Measurements from ENCODE around the gene RAPGEF1. TPM values are rescaled to one million over a fixed set of nuclear protein-coding genes. Genes with fewer than 3 reads are reported as not detected.
A peak's percentile ranks its signal among the peaks of the same experiment; 100 is the strongest.
"Not testable (repeated sequence)": the region's sequence is repeated elsewhere in the genome, so short reads cannot be mapped to it uniquely, and the experiment has no call there.

The RAPGEF1 gene
- total RNA-seq, 2 experiments from 2014 or later = 118 to 243 TPM

DNA sequence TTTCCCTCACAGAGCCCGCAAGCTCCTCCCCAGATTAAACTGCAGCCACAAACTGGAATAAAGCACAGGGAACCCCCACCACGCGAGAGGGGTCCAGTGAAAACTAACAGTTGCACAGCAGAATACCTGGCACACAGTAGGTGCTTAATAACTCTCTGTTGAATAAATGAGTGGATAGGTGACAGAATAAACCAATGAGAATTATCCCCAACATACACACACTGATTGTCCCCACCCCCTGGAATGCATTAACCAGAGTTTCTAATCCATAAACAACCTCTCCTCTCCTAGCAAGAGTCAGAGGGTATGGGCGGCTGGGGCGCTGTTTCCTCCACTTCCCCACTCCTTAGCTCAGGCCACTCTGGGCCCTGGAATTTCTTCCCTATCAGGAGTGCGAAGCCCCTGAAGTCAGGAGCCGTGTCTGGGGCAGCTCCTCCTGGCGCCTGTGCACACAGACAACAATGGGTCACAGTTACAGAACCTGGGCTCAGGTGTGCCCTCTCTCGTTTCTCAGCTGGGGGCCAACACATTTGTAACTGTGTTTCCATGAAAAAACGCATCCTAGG lies 27.6 kb downstream of the RAPGEF1 start:
- Histone ChIP-seq H3K4me2 (ENCODE audit: low read length) (no peak overlapping the region), H3K36me3 (ENCODE audit: insufficient read depth, low read length) (peaks cover 65% of the 10 kb centered on the region), H3K79me2 (ENCODE audit: insufficient read depth, low read depth, low read length) (peaks cover 98% of the 10 kb centered on the region), H3K9me3 (ENCODE audit: low read length) (no peaks in the 10 kb centered on the region), H3K4me3 (ENCODE audit: low read depth, low read length, poor library complexity, severe bottlenecking) (no peak overlapping the region), H3K4me1 (ENCODE audit: insufficient read depth, low read length, poor library complexity, severe bottlenecking) (peaks cover 48% of the 10 kb centered on the region), H2AFZ (ENCODE audit: low read length) (no peak overlapping the region), H4K20me1 (ENCODE audit: insufficient read depth, low read length) (peaks cover 8% of the 10 kb centered on the region; the same call in 1 of the 2 replicates), H3K27ac (ENCODE audit: low read depth, low read length, poor library complexity, severe bottlenecking) (no peak overlapping the region), H3K9me2 (ENCODE audit: insufficient read depth, low read length) (no peaks in the 10 kb centered on the region)
- no peak for DNase-seq (ENCODE audit: low spot score)
- POLR2A ChIA-PET = interaction anchor here (0.5 to 1.3 kb wide), 3 partner anchors 22 to 46 kb away, joined by 3 to 4 read pairs (median 3); no protein-coding TSS in a partner anchor
- intact Hi-C loops (cut with micrococcal nuclease; ENCODE audit: unreplicated experiment) = no loop called here
- TF ChIP-seq, protein P1, sequence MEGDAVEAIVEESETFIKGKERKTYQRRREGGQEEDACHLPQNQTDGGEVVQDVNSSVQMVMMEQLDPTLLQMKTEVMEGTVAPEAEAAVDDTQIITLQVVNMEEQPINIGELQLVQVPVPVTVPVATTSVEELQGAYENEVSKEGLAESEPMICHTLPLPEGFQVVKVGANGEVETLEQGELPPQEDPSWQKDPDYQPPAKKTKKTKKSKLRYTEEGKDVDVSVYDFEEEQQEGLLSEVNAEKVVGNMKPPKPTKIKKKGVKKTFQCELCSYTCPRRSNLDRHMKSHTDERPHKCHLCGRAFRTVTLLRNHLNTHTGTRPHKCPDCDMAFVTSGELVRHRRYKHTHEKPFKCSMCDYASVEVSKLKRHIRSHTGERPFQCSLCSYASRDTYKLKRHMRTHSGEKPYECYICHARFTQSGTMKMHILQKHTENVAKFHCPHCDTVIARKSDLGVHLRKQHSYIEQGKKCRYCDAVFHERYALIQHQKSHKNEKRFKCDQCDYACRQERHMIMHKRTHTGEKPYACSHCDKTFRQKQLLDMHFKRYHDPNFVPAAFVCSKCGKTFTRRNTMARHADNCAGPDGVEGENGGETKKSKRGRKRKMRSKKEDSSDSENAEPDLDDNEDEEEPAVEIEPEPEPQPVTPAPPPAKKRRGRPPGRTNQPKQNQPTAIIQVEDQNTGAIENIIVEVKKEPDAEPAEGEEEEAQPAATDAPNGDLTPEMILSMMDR (conservative IDR thresholded peaks at IDR 0.05; ENCODE audit: low read length) = 0 out of 2 replicates have a peak, but pooled peaks have one; percentile 19
- TF ChIP-seq EZH2phosphoT487 (IDR thresholded peaks at IDR 0.05; ENCODE audit: borderline replicate concordance, low read depth, low read length) = no peak
- CTCF ChIA-PET (ENCODE audit: unreplicated experiment) = no interaction called here
- BruUV-seq (replicated peaks) = no TSS peak

DNA sequence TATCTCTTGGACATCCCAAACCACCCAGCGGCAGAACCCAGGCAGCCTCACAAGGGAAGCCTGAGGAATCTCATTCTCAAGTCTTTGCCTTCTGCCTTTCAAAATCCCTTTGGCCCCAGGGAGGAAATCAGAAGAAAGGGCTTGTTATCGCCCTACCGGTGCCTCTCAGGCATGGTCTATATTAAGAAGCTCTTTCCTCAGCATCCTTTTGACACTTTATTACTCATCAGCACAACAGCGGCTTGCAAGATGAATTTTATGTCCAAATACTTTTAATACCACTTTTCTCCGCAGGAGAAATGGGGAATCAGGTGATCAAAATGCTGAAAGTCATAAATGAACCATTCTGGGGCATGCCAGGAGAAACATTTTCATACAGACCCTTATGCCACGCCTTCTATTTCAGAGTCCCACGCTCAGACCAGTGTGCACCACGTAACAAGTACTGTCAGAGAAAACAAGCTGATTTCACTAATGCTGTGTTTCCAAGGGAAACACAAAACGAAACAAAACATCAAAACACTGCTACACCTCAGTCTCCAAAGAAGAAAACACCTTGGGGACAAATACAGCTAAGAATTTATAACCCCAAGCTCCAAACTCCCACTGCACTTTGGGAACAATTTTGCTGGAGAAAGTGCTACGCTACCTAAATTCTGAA lies 30.0 kb downstream of the RAPGEF1 start:
- no TSS peak for BruUV-seq (replicated peaks)
- peak overlapping the region; percentile 40; the same call in 1 of the 2 replicates for H3K4me2 ChIP-seq (ENCODE audit: low read length)
- H4K20me1 ChIP-seq (ENCODE audit: insufficient read depth, low read length) = peaks cover 21% of the 10 kb centered on the region; the same call in 1 of the 2 replicates
- H3K27ac ChIP-seq (ENCODE audit: low read depth, low read length, poor library complexity, severe bottlenecking) = peak overlapping the region; percentile 19
- peaks cover 99% of the 10 kb centered on the region for H3K79me2 ChIP-seq (ENCODE audit: insufficient read depth, low read depth, low read length)
- intact Hi-C loops (cut with micrococcal nuclease; ENCODE audit: unreplicated experiment) = no loop called here
- no peaks in the 10 kb centered on the region for H3K9me2 ChIP-seq (ENCODE audit: insufficient read depth, low read length)
- DNase-seq (ENCODE audit: low spot score) = no peak
- CTCF ChIA-PET (ENCODE audit: unreplicated experiment) = no interaction called here
- TF ChIP-seq, protein P1 (conservative IDR thresholded peaks at IDR 0.05; ENCODE audit: low read length) = no peak
- no peak for TF ChIP-seq EZH2phosphoT487 (IDR thresholded peaks at IDR 0.05; ENCODE audit: borderline replicate concordance, low read depth, low read length)
- H3K36me3 ChIP-seq (ENCODE audit: insufficient read depth, low read length) = peaks cover 58% of the 10 kb centered on the region
- POLR2A ChIA-PET = interaction anchor here (1.3 to 1.8 kb wide), 3 partner anchors 10 to 32 kb away, joined by 4 to 5 read pairs (median 5); no protein-coding TSS in a partner anchor
- no peak overlapping the region for H2AFZ ChIP-seq (ENCODE audit: low read length)
- no peak overlapping the region for H3K4me3 ChIP-seq (ENCODE audit: low read depth, low read length, poor library complexity, severe bottlenecking)
- no peaks in the 10 kb centered on the region for H3K9me3 ChIP-seq (ENCODE audit: low read length)
- peaks cover 71% of the 10 kb centered on the region for H3K4me1 ChIP-seq (ENCODE audit: insufficient read depth, low read length, poor library complexity, severe bottlenecking)

DNA sequence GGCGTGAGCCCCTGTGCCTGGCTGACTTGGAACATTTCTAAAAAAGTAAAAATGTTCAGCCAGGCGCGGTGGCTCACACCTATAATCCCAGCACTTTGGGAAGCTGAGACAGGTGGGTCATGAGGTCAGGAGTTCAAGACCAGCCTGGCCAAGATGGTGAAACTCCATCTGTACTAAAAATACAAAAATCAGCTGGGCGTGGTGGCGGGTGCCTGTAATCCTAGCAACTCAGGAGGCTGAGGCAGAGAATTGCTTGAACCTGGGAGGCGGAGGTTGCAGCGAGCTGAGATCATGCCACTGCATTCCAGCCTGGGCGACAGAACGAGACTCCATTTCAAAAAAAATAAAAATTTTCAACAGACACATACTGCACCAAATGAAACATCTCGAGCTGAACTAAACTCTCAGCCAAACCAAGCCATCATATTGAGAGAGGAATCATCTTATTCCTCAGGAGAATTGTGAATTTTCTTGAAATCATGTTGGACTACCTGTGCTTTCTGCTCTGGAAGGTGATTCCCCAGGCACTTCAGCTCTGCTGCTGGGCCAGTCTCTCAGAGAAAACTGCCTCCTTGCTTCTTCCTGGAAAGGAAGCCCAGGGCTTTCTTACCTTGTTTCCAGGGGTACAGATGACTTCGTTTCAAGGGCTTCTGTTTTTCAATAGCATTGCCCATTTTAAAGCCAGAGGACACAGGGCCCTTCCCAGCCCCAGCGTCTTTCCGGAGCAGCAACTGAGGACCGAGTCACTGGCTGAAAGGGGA lies 30.7 kb downstream of the RAPGEF1 start:
- H3K4me3 ChIP-seq (ENCODE audit: low read depth, low read length, poor library complexity, severe bottlenecking); H2AFZ ChIP-seq (ENCODE audit: low read length); H3K9me2 ChIP-seq (ENCODE audit: insufficient read depth, low read length); CTCF ChIA-PET (ENCODE audit: unreplicated experiment); H3K9me3 ChIP-seq (ENCODE audit: low read length); BruUV-seq (replicated peaks); intact Hi-C loops (cut with micrococcal nuclease; ENCODE audit: unreplicated experiment); DNase-seq (ENCODE audit: low spot score): not testable (repeated sequence)
- H4K20me1 ChIP-seq (ENCODE audit: insufficient read depth, low read length) = peaks cover 28% of the 10 kb centered on the region
- POLR2A ChIA-PET = interaction anchor here (1.3 to 1.8 kb wide), 2 partner anchors 21 to 32 kb away, joined by 4 to 5 read pairs; no protein-coding TSS in a partner anchor
- H3K4me1 ChIP-seq (ENCODE audit: insufficient read depth, low read length, poor library complexity, severe bottlenecking) = peaks cover 78% of the 10 kb centered on the region
- H3K4me2 ChIP-seq (ENCODE audit: low read length) = peak overlapping the region; percentile 40; the same call in 1 of the 2 replicates
- H3K79me2 ChIP-seq (ENCODE audit: insufficient read depth, low read depth, low read length) = peaks cover 99% of the 10 kb centered on the region
- H3K27ac ChIP-seq (ENCODE audit: low read depth, low read length, poor library complexity, severe bottlenecking) = peak overlapping the region; percentile 19
- peaks cover 51% of the 10 kb centered on the region for H3K36me3 ChIP-seq (ENCODE audit: insufficient read depth, low read length)
